HG02588 (cell line): ENCODE results near the gene FASLG.
A peak's percentile ranks its signal among the peaks of the same experiment; 100 is the strongest.

ENCODE experiments used
- ATAC-seq: cut with Tn5 transposase; IDR thresholded peaks from one replicate; pipeline ENCODE4 v1.9.1; 2021; ENCODE audit warnings: mild to moderate bottlenecking, moderate library complexity; ENCODE audit not compliant: unreplicated experiment

Gene FASLG

GRCh38 chr1:172642970-172643369, 15.9 kb upstream of the FASLG start:
- ATAC-seq = no peak

- no peak for ATAC-seq
These were observed 12.2 kb upstream of the FASLG start for GRCh38 chr1:172646653-172647052.

- ATAC-seq = no peak
These were observed 11.8 kb upstream of the FASLG start for GRCh38 chr1:172647110-172647564.

- ATAC-seq = no peak
These were observed 10.9 kb upstream of the FASLG start for GRCh38 chr1:172647987-172648386.

DNA sequence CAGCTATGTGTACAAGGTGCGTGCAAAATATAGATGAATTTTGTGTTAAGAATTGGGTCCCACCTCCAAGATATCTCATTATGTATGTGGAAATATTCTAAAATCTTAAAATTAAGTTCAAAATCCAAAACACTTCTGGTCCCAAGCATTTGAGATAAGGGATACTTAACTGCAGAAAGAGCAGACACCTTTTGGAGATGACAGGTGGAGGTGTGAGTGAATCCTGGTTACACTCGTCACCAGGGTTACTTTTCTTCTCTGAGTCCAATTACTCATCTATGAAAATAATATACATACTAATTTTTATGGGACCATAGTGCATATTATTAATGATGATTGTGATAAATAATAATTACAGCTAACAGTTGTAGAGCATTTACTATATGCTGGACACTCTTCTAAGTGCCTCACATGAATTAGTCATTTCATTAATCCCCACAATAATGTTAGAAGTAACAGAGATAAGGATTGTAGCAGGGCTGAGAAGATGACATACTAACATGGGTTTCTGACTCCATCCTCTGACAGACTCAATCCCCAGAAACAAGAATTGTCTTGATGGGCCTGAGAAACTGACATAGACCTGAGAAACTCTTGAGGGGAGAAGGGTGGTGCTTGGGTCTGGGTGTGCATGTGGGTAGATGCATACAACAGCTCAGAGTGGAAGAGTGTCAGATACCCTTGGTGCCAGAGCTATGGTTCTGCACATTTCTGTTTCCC, 8.3 kb upstream of the FASLG start:
- ATAC-seq = no peak

GRCh38 chr1:172653015-172653709, 5.7 kb upstream of the FASLG start:
- no peak for ATAC-seq

DNA sequence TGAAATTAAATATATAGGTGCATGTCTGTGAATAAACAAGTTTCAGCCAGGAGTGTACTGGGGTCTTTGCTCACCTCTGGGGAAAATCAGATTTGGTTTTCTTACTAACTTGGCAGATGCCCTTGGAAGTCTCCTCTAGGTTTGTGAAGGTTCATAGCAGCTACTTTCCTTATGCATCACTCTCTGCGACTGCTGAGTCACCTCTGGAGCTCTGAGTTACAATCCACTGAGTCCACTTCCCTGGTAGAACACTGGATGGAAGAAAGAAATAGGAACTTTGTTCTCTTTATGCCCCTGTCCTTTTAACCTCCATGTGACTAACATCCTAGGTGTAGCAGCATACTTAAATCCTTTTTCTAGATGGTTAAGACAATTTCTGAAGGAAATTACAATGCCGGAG, 4.4 kb upstream of the FASLG start:
- no peak for ATAC-seq

DNA sequence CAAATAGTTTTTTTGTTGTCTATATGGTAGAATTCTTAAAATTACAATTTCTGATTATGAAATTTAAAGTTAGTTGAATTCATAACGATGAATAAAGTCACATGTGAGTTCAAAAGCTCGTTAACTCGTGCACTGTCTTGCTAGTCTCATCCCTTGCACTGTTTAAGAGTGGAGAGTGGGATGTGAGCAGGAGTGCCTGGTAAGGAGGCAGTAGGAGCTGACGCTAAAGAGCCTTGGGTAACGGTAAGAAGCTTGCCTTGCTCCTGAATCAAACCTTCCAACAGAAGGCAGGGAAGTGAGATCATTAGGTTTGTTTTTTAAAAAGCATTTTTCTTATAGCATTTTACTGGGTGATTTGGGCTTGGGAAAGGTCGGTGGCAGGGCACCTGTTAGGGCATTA, 2.3 kb upstream of the FASLG start:
- ATAC-seq = no peak

DNA sequence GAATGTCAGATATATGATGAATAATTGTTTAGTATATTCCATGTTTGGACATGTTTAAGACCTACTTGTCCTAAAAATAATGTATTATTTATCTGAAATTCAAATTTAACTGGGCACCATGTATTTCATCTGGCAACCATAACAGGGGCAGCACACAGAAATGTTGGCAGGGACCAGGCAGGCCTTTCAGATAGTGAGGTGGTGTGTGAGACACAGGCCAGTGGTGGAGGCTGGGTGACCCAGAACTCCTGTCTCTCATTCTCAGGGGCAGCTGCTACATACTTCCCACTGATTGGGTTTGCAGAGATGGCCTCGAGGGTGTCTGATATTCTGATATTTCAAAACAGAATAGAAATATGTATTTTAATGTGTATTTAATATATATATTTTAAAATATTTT, 1.3 kb upstream of the FASLG start:
- ATAC-seq = no peak

DNA sequence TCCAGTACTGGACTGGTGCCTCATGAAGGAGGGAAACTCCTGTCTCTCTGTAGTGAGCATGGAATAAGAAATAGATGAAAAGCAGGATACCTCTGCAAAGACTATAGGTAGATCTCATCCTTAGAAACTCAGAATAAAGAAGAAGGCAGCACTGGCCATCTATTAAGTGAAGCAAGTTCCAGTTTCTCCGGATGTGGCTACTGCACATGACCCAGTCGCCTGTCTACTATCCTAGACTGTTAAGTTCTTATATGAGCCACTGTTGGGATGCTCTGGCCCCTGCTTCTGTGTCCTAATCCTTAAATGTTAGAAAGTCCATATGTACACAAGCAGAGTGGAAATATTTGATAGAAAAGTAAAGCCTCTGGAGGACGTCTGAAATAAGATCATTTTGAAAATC, 2.2 kb downstream of the FASLG start:
- ATAC-seq = no peak

- ATAC-seq = peak; percentile 88
These were observed 3.7 kb downstream of the FASLG start for GRCh38 chr1:172662464-172663109.

- ATAC-seq = no peak
These were observed 4.8 kb downstream of the FASLG start for GRCh38 chr1:172663732-172664131.

DNA sequence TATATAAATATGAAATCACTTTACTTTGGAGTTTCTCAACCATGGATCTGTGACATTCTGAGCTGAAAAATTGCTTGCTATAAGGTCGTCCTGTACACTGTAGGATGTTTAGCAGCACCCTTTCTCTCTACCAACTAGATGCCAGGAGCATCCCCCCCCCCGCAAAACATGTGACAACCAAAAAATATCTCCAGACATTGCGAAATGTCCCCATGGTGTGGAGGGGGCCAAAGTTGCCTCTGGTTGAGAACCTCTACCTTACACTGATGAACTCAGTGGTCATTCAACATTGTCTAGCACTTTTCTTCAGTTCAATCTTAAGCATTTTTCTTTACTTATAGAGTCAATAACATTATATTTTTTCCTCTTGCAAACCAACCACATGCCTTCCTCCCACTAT, 9.2 kb downstream of the FASLG start:
- no peak for ATAC-seq

DNA sequence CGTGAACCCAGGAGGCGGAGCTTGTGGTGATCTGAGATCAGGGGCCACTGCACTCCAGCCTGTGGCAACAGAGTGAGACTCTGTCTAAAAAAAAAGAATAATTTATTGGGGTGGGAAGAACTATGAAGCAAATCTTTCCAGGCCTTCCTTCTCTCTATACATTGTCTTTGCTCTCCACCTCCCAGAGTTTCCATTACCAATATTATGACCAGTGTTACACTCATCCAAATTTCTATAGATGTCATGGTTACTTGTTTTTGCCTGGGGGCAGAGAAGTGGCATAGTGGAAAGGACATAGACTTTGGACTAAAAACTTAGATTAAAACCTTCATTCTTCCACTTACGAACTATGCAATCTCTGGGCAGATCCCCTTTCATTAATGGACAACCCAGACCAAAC, 10.1 kb downstream of the FASLG start:
- ATAC-seq = no peak

- ATAC-seq = no peak
These were observed 11.4 kb downstream of the FASLG start for GRCh38 chr1:172670316-172670715.

DNA sequence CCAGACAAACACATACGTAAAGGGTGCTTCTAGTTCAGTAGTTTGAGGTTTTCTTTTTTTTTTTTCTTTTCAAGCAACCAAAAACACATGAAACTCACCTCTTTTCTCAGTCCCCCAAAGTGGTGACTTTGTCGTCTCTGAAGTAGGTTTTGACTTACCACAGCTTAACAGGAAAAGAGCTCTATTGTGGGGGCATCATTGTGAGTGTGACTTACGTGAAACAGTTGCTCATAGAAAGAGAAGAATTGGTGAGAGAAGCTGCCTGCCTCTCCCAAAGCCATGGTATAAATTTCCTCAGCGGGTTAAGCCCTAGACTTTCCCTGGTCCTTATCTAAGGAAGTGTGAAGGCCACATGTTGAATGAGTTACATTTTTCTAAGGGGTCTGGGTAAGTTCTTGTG, 11.9 kb downstream of the FASLG start:
- no peak for ATAC-seq

DNA sequence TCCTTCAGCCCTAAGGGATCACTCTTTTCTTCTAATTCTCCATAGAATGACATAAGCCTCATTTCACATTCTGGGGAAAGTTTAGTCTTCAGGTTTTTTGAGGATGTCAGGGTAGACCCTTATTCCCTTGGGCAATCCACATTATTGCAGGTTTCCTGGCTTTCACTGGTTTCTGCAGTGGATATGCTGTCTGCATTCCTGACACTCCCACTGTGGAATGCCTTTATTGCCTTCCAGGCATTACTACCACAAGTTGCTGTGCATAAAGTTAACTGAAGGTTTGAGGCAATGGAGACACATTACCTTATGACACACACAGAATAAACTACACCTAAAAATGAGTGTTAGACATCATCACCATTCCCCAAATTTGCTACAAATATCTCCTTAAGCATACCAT, 12.7 kb downstream of the FASLG start:
- no peak for ATAC-seq

GRCh38 chr1:172672720-172673119, 13.8 kb downstream of the FASLG start:
- ATAC-seq = no peak

- ATAC-seq = no peak
These were observed 14.9 kb downstream of the FASLG start for GRCh38 chr1:172673761-172674160.

DNA sequence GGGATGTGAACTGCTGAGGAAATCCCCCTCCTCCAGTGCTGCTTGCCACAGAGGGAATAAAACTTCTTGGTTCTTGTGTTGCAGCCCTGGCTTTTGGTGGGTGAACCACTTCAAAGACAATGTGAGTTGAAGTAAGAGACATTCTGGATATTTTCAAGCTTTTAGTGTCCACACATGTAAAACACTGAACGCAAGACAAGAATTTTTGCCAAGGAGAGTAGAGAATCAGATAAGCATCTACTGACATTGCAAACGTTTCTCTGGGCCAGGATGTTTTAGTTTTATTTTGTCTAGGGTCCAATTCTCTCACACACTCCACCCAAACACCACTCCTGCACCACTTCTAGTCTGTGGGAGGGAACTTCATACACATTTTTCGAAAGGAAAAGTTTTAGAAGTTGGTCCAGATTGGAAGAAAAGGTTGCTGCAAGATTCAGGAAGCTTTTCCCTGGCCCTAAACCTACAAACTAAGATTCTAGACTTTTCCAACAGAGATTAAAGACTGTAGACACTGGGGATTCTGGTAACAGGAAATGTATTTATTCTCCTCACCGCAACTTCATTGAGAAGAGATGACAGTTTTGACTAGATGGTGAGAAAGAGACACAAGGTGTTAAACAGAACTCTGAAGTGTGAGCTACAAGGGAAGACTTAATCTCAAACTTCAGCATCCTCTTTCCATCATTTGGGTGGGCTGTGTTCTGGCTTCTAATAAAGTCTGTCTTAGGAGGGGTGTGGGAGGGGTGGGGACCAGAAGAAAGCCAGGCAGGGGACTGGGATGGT, 16.1 kb downstream of the FASLG start:
- ATAC-seq = no peak

DNA sequence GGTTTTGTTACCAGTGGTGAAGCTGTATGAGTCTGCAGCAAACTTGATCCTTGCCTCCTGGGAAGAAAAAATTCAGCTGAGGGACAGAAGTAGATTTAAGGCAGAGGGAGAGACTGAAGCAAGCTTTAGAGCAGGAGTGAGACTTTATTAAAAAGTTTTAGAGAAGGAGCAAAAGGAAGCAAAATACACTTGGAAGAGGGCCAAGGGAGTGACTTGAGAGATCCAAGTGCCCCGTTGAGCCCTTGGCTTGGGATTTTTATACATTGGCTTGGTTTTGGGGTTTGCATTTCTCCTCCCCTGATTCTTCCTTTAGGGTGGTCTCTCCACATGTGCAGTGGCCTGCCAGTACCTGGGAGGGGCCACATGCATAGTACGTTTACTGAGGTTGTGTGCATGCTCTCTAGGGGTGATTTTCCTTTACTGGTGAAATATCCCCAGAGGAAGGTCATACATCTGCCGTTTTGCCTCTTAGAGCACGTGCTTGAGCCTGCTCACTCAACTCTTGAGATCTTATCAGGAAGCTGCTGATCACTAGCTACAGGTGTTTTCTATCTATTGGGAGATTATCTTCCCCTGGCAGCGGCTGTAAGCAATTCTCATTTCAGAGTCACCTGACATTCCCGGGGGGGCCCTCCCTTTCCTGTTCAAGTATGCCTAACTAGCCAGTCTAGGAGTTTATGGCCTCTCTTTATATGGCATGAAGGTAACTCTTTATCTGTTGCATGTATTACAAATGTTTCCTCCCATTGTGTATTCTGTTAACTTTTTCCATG, 20.3 kb downstream of the FASLG start:
- ATAC-seq = no peak
